DMS 273 (cell line): ENCODE measurements around the gene KRTAP22-1.

Source experiments
- DNase-seq: peaks from one replicate; lab custom pipeline; 2025; ENCODE audit not compliant: unreplicated experiment; lab: John Stamatoyannopoulos, UW

KRTAP22-1 gene

DNA sequence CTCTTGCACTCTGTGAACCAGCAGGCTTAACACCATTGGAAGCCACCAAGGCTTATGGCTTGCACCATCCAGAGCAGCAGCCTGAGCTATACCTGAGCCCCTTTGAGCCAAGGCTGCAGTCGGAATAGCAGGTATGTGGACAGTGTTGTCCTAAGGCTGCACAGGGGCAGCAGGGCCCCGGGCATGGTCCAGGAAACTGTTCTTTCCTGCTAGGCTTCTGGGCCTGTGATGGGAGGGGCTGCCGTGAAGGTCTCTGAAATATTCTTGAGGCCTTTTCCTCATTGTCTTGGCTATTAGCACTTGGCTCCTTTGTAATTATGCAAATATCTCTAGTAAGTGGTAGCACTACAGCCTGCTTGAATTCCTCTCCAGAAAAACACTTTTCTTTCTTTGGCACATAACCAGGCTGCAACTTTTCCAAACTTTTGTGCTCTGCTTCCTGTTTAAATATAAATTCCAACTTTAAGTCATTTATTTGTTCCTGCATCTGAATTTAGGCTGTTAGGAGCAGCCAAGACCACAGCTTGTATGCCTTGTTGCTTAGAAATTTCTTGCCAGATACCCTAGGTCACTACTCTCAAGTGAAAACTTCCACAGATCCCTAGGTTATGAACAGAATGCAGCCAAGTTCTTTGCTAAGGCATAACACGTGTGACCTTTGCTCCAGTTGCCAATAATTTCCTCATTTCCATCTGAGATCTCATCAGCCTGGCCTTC lies 24.7 kb downstream of the KRTAP22-1 start:
- DNase-seq: no peak

GRCh38 chr21:30628109-30628508 lies 27.2 kb downstream of the KRTAP22-1 start:
- no peak for DNase-seq

DNA sequence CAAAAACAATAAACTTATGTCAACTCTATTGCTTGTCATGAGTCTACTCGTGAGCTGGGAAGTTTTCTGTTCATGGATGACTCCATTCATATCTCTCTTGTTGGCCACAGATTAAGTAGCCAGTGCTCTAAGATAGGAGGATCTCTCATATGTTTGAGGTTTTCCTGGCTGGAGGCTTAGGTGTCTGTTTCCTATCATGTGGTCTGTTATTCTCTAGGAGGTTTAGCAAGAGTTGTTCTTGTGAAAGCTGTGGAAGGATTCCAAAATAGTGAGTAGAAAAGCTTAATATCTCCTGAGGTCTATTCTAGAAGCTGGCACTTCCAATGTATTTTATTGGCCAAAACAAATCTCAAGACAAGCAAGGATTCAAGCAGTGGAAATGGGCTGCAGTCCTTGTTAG lies 28.3 kb downstream of the KRTAP22-1 start:
- DNase-seq: no peak

DNA sequence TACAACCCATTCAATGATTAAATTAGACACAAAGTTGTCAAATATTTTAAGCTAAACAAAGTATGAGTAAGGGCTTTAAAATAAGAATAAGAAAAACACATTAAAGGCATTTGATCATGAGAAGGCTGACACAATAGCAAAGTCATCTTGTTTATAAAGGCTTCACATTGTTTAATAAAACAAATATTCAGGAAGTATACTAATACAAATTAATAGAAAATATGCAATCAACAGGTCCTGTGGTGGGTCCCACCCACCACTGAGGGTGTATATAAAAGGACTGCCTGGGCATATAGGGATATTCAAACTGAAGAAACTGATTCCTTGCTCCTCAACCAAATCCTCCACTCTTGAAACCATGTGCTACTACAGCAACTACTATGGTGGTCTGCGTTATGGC lies 34.0 kb downstream of the KRTAP22-1 start, which contains the start of gene KRTAP20-2:
Gene KRTAP20-2 (plus strand): TSS at position 301 of the 400 bp plus-strand sequence. CDS start 58 bp downstream, at position 359.
- DNase-seq: no peak

- DNase-seq: no peak
Observed at GRCh38 chr21:30638686-30639085, 37.8 kb downstream of the KRTAP22-1 start.

GRCh38 chr21:30642564-30642963 lies 41.7 kb downstream of the KRTAP22-1 start, which contains the start of gene KRTAP20-3:
Gene KRTAP20-3, plus strand, starts transcription at chr21:30642864.
- no peak for DNase-seq

DNA sequence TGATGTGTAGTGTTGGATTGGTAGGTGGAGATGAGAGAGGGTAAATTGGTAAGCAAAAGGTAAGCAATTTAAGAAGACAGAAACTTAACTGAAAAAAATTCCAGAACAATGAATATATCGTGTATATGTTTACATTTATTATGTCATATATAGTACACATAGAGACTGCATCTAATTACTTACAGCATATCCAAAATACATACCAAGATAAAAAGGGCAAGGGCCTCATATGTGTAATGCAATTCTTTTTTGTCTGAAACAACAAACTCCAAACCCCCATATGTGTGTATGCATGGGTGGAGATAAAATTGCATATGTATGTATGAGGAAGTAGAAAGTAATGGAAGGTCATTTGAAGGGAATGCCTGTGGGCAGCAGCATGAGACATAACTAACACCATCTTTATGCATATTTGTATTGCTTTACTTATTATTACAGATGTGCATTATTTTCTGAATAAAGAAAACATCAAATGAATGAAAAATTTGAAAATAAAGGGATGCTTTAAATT lies 46.1 kb downstream of the KRTAP22-1 start:
- no peak for DNase-seq
